WTC11 (cell line): ENCODE results near the gene ZNF280D.

ENCODE experiments used
- ESRRA ChIP-seq: sonication (generic); formaldehyde crosslinking; IDR thresholded peaks from 2 replicates; pipeline ENCODE4 v1.8.1; 2022; ENCODE audit warnings: mild to moderate bottlenecking, missing genetic modification reagents, borderline replicate concordance
- FOXJ3 ChIP-seq: sonication (generic); formaldehyde crosslinking; IDR thresholded peaks from 2 replicates; pipeline ENCODE4 v1.9.0; 2021; ENCODE audit warnings: missing genetic modification reagents, mild to moderate bottlenecking, borderline replicate concordance
- ZNF317 ChIP-seq: sonication (generic); formaldehyde crosslinking; IDR thresholded peaks from 2 replicates; pipeline ENCODE4 v1.8.1; 2023; ENCODE audit warnings: low read depth, mild to moderate bottlenecking, moderate library complexity, missing genetic modification reagents, borderline replicate concordance
- ZNF416 ChIP-seq: fragments of 250-450 bp; sonication (Bioruptor Pico); IDR thresholded peaks from 2 replicates; pipeline ENCODE4 v1.9.0; 2021; ENCODE audit warnings: mild to moderate bottlenecking, inconsistent platforms
- TF ChIP-seq, protein P1 (sequence below): sonication (generic); formaldehyde crosslinking; IDR thresholded peaks from 2 replicates; pipeline ENCODE4 v1.8.1; 2023; ENCODE audit warnings: mild to moderate bottlenecking, moderate library complexity, missing genetic modification reagents
- TF ChIP-seq, protein P2 (sequence below): sonication (generic); formaldehyde crosslinking; IDR thresholded peaks from 2 replicates; pipeline ENCODE4 v1.8.0; 2023; ENCODE audit warnings: missing genetic modification reagents
- TF ChIP-seq, protein P3 (sequence below): fragments of 200-600 bp; IDR thresholded peaks from 2 replicates; pipeline ENCODE4 v1.8.0; 2022; ENCODE audit warnings: antibody characterized with exemption
- TF ChIP-seq, protein P4 (sequence below): sonication (generic); formaldehyde crosslinking; IDR thresholded peaks from 2 replicates; pipeline ENCODE4 v1.8.1; 2023; ENCODE audit warnings: mild to moderate bottlenecking, missing genetic modification reagents, moderate library complexity
- TF ChIP-seq, protein P5 (sequence below): sonication (generic); formaldehyde crosslinking; IDR thresholded peaks from 2 replicates; pipeline ENCODE4 v1.8.1; 2023; ENCODE audit warnings: mild to moderate bottlenecking, missing genetic modification reagents

DNA sequence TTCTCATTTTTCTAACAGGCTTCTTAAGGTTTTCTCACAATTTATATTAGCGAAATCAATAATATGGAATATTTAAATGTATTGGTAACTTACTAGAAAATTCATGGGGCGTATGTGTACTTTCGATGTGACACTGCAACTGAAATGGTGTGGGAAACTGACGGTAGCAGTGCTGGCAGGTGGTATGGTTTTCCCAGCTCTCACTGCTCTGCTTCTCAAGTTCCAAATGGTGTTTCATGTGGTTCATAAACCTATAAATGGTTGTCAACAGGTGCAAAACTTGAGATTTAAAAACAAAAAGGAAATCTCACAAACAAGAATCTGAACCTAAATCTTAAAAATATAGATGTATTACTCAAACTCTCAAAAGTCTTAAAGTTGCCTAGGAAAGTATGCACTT, 54.7 kb downstream of the ZNF280D start:
- TF ChIP-seq, protein P1, sequence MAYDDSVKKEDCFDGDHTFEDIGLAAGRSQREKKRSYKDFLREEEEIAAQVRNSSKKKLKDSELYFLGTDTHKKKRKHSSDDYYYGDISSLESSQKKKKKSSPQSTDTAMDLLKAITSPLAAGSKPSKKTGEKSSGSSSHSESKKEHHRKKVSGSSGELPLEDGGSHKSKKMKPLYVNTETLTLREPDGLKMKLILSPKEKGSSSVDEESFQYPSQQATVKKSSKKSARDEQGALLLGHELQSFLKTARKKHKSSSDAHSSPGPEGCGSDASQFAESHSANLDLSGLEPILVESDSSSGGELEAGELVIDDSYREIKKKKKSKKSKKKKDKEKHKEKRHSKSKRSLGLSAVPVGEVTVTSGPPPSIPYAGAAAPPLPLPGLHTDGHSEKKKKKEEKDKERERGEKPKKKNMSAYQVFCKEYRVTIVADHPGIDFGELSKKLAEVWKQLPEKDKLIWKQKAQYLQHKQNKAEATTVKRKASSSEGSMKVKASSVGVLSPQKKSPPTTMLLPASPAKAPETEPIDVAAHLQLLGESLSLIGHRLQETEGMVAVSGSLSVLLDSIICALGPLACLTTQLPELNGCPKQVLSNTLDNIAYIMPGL: no peak
- TF ChIP-seq ESRRA (CRISPR knock-in tag): no peak
- TF ChIP-seq, protein P2, sequence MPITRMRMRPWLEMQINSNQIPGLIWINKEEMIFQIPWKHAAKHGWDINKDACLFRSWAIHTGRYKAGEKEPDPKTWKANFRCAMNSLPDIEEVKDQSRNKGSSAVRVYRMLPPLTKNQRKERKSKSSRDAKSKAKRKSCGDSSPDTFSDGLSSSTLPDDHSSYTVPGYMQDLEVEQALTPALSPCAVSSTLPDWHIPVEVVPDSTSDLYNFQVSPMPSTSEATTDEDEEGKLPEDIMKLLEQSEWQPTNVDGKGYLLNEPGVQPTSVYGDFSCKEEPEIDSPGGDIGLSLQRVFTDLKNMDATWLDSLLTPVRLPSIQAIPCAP (CRISPR knock-in tag): no peak
- TF ChIP-seq, protein P3, sequence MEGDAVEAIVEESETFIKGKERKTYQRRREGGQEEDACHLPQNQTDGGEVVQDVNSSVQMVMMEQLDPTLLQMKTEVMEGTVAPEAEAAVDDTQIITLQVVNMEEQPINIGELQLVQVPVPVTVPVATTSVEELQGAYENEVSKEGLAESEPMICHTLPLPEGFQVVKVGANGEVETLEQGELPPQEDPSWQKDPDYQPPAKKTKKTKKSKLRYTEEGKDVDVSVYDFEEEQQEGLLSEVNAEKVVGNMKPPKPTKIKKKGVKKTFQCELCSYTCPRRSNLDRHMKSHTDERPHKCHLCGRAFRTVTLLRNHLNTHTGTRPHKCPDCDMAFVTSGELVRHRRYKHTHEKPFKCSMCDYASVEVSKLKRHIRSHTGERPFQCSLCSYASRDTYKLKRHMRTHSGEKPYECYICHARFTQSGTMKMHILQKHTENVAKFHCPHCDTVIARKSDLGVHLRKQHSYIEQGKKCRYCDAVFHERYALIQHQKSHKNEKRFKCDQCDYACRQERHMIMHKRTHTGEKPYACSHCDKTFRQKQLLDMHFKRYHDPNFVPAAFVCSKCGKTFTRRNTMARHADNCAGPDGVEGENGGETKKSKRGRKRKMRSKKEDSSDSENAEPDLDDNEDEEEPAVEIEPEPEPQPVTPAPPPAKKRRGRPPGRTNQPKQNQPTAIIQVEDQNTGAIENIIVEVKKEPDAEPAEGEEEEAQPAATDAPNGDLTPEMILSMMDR: no peak
- TF ChIP-seq, protein P4, sequence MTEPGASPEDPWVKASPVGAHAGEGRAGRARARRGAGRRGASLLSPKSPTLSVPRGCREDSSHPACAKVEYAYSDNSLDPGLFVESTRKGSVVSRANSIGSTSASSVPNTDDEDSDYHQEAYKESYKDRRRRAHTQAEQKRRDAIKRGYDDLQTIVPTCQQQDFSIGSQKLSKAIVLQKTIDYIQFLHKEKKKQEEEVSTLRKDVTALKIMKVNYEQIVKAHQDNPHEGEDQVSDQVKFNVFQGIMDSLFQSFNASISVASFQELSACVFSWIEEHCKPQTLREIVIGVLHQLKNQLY: no peak
- TF ChIP-seq, protein P5, sequence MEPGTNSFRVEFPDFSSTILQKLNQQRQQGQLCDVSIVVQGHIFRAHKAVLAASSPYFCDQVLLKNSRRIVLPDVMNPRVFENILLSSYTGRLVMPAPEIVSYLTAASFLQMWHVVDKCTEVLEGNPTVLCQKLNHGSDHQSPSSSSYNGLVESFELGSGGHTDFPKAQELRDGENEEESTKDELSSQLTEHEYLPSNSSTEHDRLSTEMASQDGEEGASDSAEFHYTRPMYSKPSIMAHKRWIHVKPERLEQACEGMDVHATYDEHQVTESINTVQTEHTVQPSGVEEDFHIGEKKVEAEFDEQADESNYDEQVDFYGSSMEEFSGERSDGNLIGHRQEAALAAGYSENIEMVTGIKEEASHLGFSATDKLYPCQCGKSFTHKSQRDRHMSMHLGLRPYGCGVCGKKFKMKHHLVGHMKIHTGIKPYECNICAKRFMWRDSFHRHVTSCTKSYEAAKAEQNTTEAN (CRISPR knock-in tag): no peak
- no peak for TF ChIP-seq ZNF416 (CRISPR knock-in tag)
- TF ChIP-seq ZNF317 (CRISPR knock-in tag): no peak
- TF ChIP-seq FOXJ3: no peak
